Hepatocyte (in vitro differentiated cells): ENCODE data around the gene LCAT.

ENCODE experiments used
- CTCF ChIP-seq: fragments of 200-600 bp; sonication (generic); IDR thresholded peaks from 2 replicates; pipeline ENCODE4 v1.5.1; 2016; ENCODE audit warnings: antibody characterized with exemption, mild to moderate bottlenecking; ENCODE audit not compliant: poor library complexity
- EZH2 ChIP-seq: fragments of 200-600 bp; sonication (generic); IDR thresholded peaks from 2 replicates; pipeline ENCODE4 v1.6.1; 2016; ENCODE audit warnings: antibody characterized with exemption, mild to moderate bottlenecking, borderline replicate concordance
- EZH2phosphoT487 ChIP-seq: fragments of 200-600 bp; sonication (generic); IDR thresholded peaks from one replicate; pipeline ENCODE4 v1.6.1; 2018; ENCODE audit warnings: antibody characterized with exemption, mild to moderate bottlenecking, low read depth, moderate library complexity; ENCODE audit not compliant: unreplicated experiment, severe bottlenecking

GRCh38 chr16:67901734-67902133 lies 42.2 kb downstream of the LCAT start:
- no peak for TF ChIP-seq CTCF
- no peak for TF ChIP-seq EZH2
- no peak for TF ChIP-seq EZH2phosphoT487
